ENCODE data around the gene CCL24. TPM values are rescaled to one million over a fixed set of nuclear protein-coding genes. Genes with fewer than 3 reads are reported as not detected.
A peak's percentile ranks its signal among the peaks of the same experiment; 100 is the strongest.
"Not testable (repeated sequence)": the region's sequence is repeated elsewhere in the genome, so short reads cannot be mapped to it uniquely, and the experiment has no call there.

The CCL24 gene
- total RNA-seq, 2 donors from 2014 or later: not detected

- H3K27ac Mint-ChIP-seq; DNase-seq (ENCODE audit: low spot score in 2 of 2); ATAC-seq; H3K9me3 Mint-ChIP-seq; H3K36me3 Mint-ChIP-seq: not testable (repeated sequence)
Observed at GRCh38 chr7:75833662-75834061, 20.1 kb upstream of the CCL24 start.

- peak overlapping the region in 1 of 2 donors; percentile 20 for H3K27ac Mint-ChIP-seq
Observed at GRCh38 chr7:75830978-75831377, 17.4 kb upstream of the CCL24 start.

GRCh38 chr7:75829656-75830055, 16.1 kb upstream of the CCL24 start:
- H3K36me3 Mint-ChIP-seq; ATAC-seq; DNase-seq (ENCODE audit: low spot score in 2 of 2); H3K9me3 Mint-ChIP-seq; H3K27ac Mint-ChIP-seq: not testable (repeated sequence)

More at GRCh38 chr7:75830978-75831377, 17.4 kb upstream of the CCL24 start:
- ATAC-seq (no peak), DNase-seq (ENCODE audit: low spot score in 2 of 2) (no peak)
- Mint-ChIP-seq H3K9me3 (no peaks in the 10 kb centered on the region), H3K36me3 (no peaks in the 10 kb centered on the region)

GRCh38 chr7:75823198-75823910, 9.7 kb upstream of the CCL24 start:
- peak overlapping the region in 1 of 2 donors; percentile 4 for H3K27ac Mint-ChIP-seq
- H3K36me3 Mint-ChIP-seq: no peaks in the 10 kb centered on the region
- DNase-seq (ENCODE audit: low spot score in 2 of 2) (no peak), ATAC-seq (no peak)
- no peaks in the 10 kb centered on the region for H3K9me3 Mint-ChIP-seq

GRCh38 chr7:75820688-75821087, 7.1 kb upstream of the CCL24 start:
- DNase-seq (ENCODE audit: low spot score in 2 of 2) (no peak), ATAC-seq (no peak)
- Mint-ChIP-seq H3K36me3 (no peaks in the 10 kb centered on the region), H3K27ac (no peak overlapping the region), H3K9me3 (no peaks in the 10 kb centered on the region)

GRCh38 chr7:75819711-75820110, 6.1 kb upstream of the CCL24 start:
- Mint-ChIP-seq H3K9me3 (no peaks in the 10 kb centered on the region), H3K36me3 (no peaks in the 10 kb centered on the region), H3K27ac (no peak overlapping the region)
- ATAC-seq (no peak), DNase-seq (ENCODE audit: low spot score in 2 of 2) (no peak)

- H3K36me3 Mint-ChIP-seq: no peaks in the 10 kb centered on the region
- H3K9me3 Mint-ChIP-seq: no peaks in the 10 kb centered on the region
Observed at GRCh38 chr7:75818472-75818871, 4.9 kb upstream of the CCL24 start.

GRCh38 chr7:75817116-75817515, 3.5 kb upstream of the CCL24 start:
- Mint-ChIP-seq H3K9me3 (no peaks in the 10 kb centered on the region), H3K27ac (peak overlapping the region in 1 of 2 donors; percentile 40), H3K36me3 (no peaks in the 10 kb centered on the region)
- DNase-seq (ENCODE audit: low spot score in 2 of 2) (no peak), ATAC-seq (no peak)

More at GRCh38 chr7:75818472-75818871, 4.9 kb upstream of the CCL24 start:
- no peak for DNase-seq (ENCODE audit: low spot score in 2 of 2)
- no peak for ATAC-seq
- H3K27ac Mint-ChIP-seq: peak overlapping the region in 1 of 2 donors; percentile 74

GRCh38 chr7:75815418-75816064, 1.9 kb upstream of the CCL24 start:
- Mint-ChIP-seq H3K36me3 (no peaks in the 10 kb centered on the region), H3K9me3 (no peaks in the 10 kb centered on the region), H3K27ac (no peak overlapping the region)
- ATAC-seq (no peak), DNase-seq (ENCODE audit: low spot score in 2 of 2) (no peak)

- Mint-ChIP-seq H3K27ac (no peak overlapping the region), H3K36me3 (no peaks in the 10 kb centered on the region), H3K9me3 (no peaks in the 10 kb centered on the region)
- no peak for DNase-seq (ENCODE audit: low spot score in 2 of 2)
- no peak for ATAC-seq
Observed at GRCh38 chr7:75814407-75814947, 871 bp upstream of the CCL24 start.

GRCh38 chr7:75813084-75813483, 522 bp downstream of the CCL24 start:
- H3K9me3 Mint-ChIP-seq: no peaks in the 10 kb centered on the region
- no peaks in the 10 kb centered on the region for H3K36me3 Mint-ChIP-seq
- H3K27ac Mint-ChIP-seq: no peak overlapping the region
- no peak for ATAC-seq
- no peak for DNase-seq (ENCODE audit: low spot score in 2 of 2)

- peaks cover under 1 to 6% of the 10 kb centered on the region in 2 donors for H3K36me3 Mint-ChIP-seq
- ATAC-seq (no peak), DNase-seq (ENCODE audit: low spot score in 2 of 2) (no peak)
- H3K9me3 Mint-ChIP-seq: peaks cover 3 to 7% of the 10 kb centered on the region in 2 donors
- no peak overlapping the region for H3K27ac Mint-ChIP-seq
Observed at GRCh38 chr7:75811894-75812678, 1.5 kb downstream of the CCL24 start.

GRCh38 chr7:75809396-75809795, 4.2 kb downstream of the CCL24 start:
- DNase-seq (ENCODE audit: low spot score in 2 of 2) (no peak), ATAC-seq (no peak)
- Mint-ChIP-seq H3K36me3 (peaks cover 8 to 11% of the 10 kb centered on the region in 2 donors), H3K27ac (no peak overlapping the region), H3K9me3 (peaks cover 9 to 11% of the 10 kb centered on the region in 2 donors)

GRCh38 chr7:75808106-75808505, 5.5 kb downstream of the CCL24 start:
- H3K27ac Mint-ChIP-seq: no peak overlapping the region
- ATAC-seq: no peak
- peaks cover 9 to 11% of the 10 kb centered on the region in 2 donors for H3K9me3 Mint-ChIP-seq
- peaks cover 8 to 11% of the 10 kb centered on the region in 2 donors for H3K36me3 Mint-ChIP-seq
- no peak for DNase-seq (ENCODE audit: low spot score in 2 of 2)

GRCh38 chr7:75807452-75807851, 6.2 kb downstream of the CCL24 start:
- no peak for DNase-seq (ENCODE audit: low spot score in 2 of 2)
- H3K36me3 Mint-ChIP-seq: peaks cover 8 to 11% of the 10 kb centered on the region in 2 donors
- no peak for ATAC-seq
- peaks cover 9 to 11% of the 10 kb centered on the region in 2 donors for H3K9me3 Mint-ChIP-seq
- no peak overlapping the region for H3K27ac Mint-ChIP-seq

GRCh38 chr7:75806560-75807307, 6.9 kb downstream of the CCL24 start:
- DNase-seq (ENCODE audit: low spot score in 2 of 2) (no peak), ATAC-seq (no peak)
- H3K9me3 Mint-ChIP-seq: peaks cover 9 to 11% of the 10 kb centered on the region in 2 donors
- H3K36me3 Mint-ChIP-seq: peaks cover 8 to 11% of the 10 kb centered on the region in 2 donors
- H3K27ac Mint-ChIP-seq: no peak overlapping the region

Measured in activated naive CD4-positive, alpha-beta T cell treated with anti-CD3 and anti-CD28 coated beads, Interleukin-2, amount 50 U/mL, for 72 hours (primary cell).